BE2C (cell line): ENCODE data around the gene EML4.

ENCODE experiments used
- DNase-seq: peaks from one replicate; pipeline ENCODE4 v3.0.0-alpha.2; 2020
- H3K27me3 ChIP-seq: fragments of 250-450 bp; sonication (Bioruptor Pico); 2 replicates; pipeline ENCODE4 v1.5.1; 2020; ENCODE audit warnings: mild to moderate bottlenecking
- H3K36me3 ChIP-seq: fragments of 250-450 bp; sonication (Bioruptor Pico); 2 replicates; pipeline ENCODE4 v1.5.1; 2020; ENCODE audit warnings: mild to moderate bottlenecking
- H3K4me1 ChIP-seq: fragments of 250-450 bp; sonication (Bioruptor Pico); 2 replicates; pipeline ENCODE4 v1.5.1; 2020
- H3K4me3 ChIP-seq: 2 replicates; pipeline ENCODE4 v1.5.1; 2011; ENCODE audit warnings: low read depth, low read length
- H3K9me3 ChIP-seq: fragments of 250-450 bp; sonication (Bioruptor Pico); 2 replicates; pipeline ENCODE4 v1.5.1; 2020
- TF ChIP-seq, protein P1 (sequence below): IDR thresholded peaks from 2 replicates; pipeline ENCODE4 v1.5.1; 2012; ENCODE audit warnings: mild to moderate bottlenecking, low read depth, low read length

The EML4 gene

GRCh38 chr2:42211291-42211690 is 42.1 kb downstream of the EML4 start:
- DNase-seq = no peak
- Histone ChIP-seq H3K9me3 (no peaks in the 10 kb centered on the region), H3K36me3 (peaks cover 3% of the 10 kb centered on the region), H3K27me3 (no peaks in the 10 kb centered on the region), H3K4me3 (no peak overlapping the region), H3K4me1 (no peaks in the 10 kb centered on the region)
- TF ChIP-seq, protein P1, sequence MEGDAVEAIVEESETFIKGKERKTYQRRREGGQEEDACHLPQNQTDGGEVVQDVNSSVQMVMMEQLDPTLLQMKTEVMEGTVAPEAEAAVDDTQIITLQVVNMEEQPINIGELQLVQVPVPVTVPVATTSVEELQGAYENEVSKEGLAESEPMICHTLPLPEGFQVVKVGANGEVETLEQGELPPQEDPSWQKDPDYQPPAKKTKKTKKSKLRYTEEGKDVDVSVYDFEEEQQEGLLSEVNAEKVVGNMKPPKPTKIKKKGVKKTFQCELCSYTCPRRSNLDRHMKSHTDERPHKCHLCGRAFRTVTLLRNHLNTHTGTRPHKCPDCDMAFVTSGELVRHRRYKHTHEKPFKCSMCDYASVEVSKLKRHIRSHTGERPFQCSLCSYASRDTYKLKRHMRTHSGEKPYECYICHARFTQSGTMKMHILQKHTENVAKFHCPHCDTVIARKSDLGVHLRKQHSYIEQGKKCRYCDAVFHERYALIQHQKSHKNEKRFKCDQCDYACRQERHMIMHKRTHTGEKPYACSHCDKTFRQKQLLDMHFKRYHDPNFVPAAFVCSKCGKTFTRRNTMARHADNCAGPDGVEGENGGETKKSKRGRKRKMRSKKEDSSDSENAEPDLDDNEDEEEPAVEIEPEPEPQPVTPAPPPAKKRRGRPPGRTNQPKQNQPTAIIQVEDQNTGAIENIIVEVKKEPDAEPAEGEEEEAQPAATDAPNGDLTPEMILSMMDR = no peak

DNA sequence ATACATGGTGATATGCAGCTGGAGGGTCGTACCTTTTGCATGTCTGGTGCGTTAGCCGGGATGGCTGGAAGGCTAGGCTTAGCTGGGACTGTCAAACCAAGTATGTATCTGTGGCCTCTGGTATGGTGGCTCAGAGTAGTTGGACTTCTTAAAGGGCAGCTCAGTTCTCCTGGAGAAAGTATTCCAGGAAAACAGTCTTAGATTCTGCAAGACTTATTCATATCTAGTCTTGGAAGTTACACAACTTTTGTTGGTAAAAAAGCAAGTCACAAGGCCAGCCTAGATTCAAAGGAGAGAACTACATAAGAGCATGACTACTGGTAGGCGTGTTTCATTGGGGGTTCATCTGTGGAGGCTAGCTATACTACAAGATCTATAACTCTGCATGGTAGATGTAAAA is 45.5 kb downstream of the EML4 start:
- DNase-seq = no peak
- Histone ChIP-seq H3K4me1 (no peaks in the 10 kb centered on the region), H3K9me3 (no peaks in the 10 kb centered on the region), H3K4me3 (no peak overlapping the region), H3K27me3 (no peaks in the 10 kb centered on the region), H3K36me3 (peaks cover 3% of the 10 kb centered on the region)
- TF ChIP-seq, protein P1 = no peak

DNA sequence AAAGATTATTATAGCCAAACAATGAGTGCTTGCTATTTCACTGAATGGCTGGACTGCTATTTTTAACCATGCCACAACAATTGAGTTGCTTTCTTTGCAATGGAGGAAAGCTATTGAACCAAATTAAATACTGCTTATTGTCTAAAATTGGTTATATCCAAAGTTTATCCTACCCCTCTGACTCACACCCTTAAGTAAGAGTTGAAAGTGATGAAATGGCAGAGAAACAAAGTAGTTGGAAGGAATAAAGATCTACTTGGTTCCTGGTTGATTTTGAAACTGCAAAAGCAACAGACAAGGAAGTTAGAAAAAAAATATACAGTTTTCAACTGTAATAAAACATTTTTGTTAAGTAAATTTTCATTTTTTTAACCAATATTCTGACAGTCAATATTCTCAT is 47.5 kb downstream of the EML4 start:
- DNase-seq = no peak
- TF ChIP-seq, protein P1 = no peak
- Histone ChIP-seq H3K4me3 (no peak overlapping the region), H3K9me3 (no peaks in the 10 kb centered on the region), H3K4me1 (no peaks in the 10 kb centered on the region; the same call in 1 of the 2 replicates), H3K36me3 (peaks cover 2% of the 10 kb centered on the region; the same call in 1 of the 2 replicates), H3K27me3 (no peaks in the 10 kb centered on the region)

GRCh38 chr2:42217307-42217706 is 48.2 kb downstream of the EML4 start:
- Histone ChIP-seq H3K9me3 (no peaks in the 10 kb centered on the region), H3K4me1 (no peaks in the 10 kb centered on the region; the same call in none of the 2 replicates), H3K27me3 (no peaks in the 10 kb centered on the region), H3K36me3 (peaks cover 3% of the 10 kb centered on the region; the same call in 1 of the 2 replicates), H3K4me3 (no peak overlapping the region)
- no peak for DNase-seq
- TF ChIP-seq, protein P1 = no peak

DNA sequence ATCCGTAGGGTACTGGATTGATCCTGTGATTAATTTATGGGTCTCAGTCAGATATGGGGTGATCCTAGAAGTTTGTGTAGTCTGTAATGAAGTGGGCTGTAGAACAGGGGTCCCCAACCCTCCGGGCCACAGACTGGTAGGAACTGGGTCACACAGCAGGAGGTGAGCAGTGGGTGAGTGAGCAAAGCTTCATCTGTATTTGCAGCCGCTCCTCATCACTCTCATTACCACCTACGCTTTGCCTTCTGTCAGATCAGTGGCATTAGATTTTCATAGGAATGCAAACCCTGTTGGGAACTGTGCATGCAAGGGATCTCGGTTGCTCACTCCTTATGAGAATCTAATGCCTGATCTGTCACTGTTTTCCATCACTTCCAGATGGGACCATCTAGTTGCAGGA is 48.8 kb downstream of the EML4 start:
- no peaks in the 10 kb centered on the region; the same call in none of the 2 replicates for H3K4me1 ChIP-seq
- no peak overlapping the region for H3K4me3 ChIP-seq
- H3K36me3 ChIP-seq = peaks cover 3% of the 10 kb centered on the region; the same call in 1 of the 2 replicates
- TF ChIP-seq, protein P1 = no peak
- DNase-seq = no peak
- no peaks in the 10 kb centered on the region for H3K27me3 ChIP-seq
- H3K9me3 ChIP-seq = no peaks in the 10 kb centered on the region

GRCh38 chr2:42218712-42219111 is 49.6 kb downstream of the EML4 start:
- H3K4me3 ChIP-seq = no peak overlapping the region
- DNase-seq = no peak
- H3K9me3 ChIP-seq = no peaks in the 10 kb centered on the region
- no peaks in the 10 kb centered on the region; the same call in none of the 2 replicates for H3K4me1 ChIP-seq
- no peaks in the 10 kb centered on the region for H3K27me3 ChIP-seq
- peaks cover 3% of the 10 kb centered on the region; the same call in 1 of the 2 replicates for H3K36me3 ChIP-seq
- TF ChIP-seq, protein P1 = no peak
